Thoracic aorta endothelial cell (primary cell): Measurements from ENCODE around the gene FBXW11. TPM values are rescaled to one million over a fixed set of nuclear protein-coding genes. Genes with fewer than 3 reads are reported as not detected.

Experiments used
- total RNA-seq: library from RNA; depleted of rRNA; stranded (reverse); fragments of >200 nt; gene quantifications from 2 replicates; pipeline ENCODE4 v1.2.3, GENCODE V29; 2012

Gene FBXW11
- total RNA-seq, result 73.1 and 80.4 TPM in 2 replicates

GRCh38 chr5:172006321-172007174 lies at the start of gene FBXW11:
Gene FBXW11, minus strand, starts transcription at chr5:172006638. Its CDS starts 136 bp downstream, at chr5:172006502.

Other genes starting within 250 kb of the FBXW11 start
- not detected in 2 replicates for gene SMIM23, start 220.8 kb downstream of the FBXW11 start, total RNA-seq
- gene STK10, start 181.6 kb upstream of the FBXW11 start, total RNA-seq, result 49.2 and 57.3 TPM in 2 replicates
- not detected in 2 replicates for gene EFCAB9, start 187.5 kb upstream of the FBXW11 start, total RNA-seq